Sigmoid colon (tissue), 4 donors: ENCODE results near the gene PTPN3.

ENCODE experiments used
- EP300 ChIP-seq, 4 donors: sonication (generic); formaldehyde crosslinking; IDR thresholded peaks; one replicate each; pipeline ENCODE4 v1.6.1; 2017; ENCODE audit warnings: antibody characterized with exemption in 4 of 4
- POLR2A ChIP-seq, 2 donors: fragments of 450-650 bp; IDR thresholded peaks; one replicate each; pipeline ENCODE4 v1.6.1; 2016; ENCODE audit warnings: antibody characterized with exemption in 2 of 2, mild to moderate bottlenecking in 2 of 2, moderate library complexity in 2 of 2
- POLR2AphosphoS5 ChIP-seq, 4 donors: sonication (generic); formaldehyde crosslinking; IDR thresholded peaks; one replicate each; pipeline ENCODE4 v1.6.1; 2017; ENCODE audit warnings: antibody characterized with exemption in 4 of 4
- TF ChIP-seq, protein P1 (sequence below), 4 experiments: fragments of 450-650 bp in 3 of 4; fragments of 200-600 bp in 1 of 4; IDR thresholded peaks; one replicate each; pipeline ENCODE4 v1.5.1; 2016 to 2019; ENCODE audit warnings: antibody characterized with exemption in 4 of 4, mild to moderate bottlenecking in 3 of 4, moderate library complexity in 2 of 4

DNA sequence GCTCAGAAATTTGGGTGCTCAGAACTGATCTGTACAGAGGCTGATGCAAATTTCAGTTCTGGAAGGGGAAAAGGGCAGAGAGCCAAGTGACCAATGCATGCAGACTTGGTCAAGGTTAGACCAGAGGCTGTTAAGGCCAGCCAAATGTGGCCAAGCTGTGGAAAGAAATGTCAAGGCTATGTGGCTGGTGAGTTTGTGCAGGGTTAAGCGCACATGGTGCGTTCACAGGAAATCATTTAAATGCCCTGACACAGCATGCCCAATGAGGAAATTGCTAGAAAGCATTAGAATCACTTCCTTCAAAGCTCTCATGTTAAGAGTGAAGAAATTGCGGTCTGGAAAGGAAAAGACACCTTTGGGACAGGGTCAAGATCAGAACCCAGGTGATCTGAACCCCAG is 58.0 kb downstream of the PTPN3 start:
- TF ChIP-seq POLR2A (IDR thresholded peaks at IDR 0.05) (no peak), EP300 (IDR thresholded peaks at IDR 0.05) (no peak), POLR2AphosphoS5 (IDR thresholded peaks at IDR 0.05) (no peak)
- TF ChIP-seq, protein P1, sequence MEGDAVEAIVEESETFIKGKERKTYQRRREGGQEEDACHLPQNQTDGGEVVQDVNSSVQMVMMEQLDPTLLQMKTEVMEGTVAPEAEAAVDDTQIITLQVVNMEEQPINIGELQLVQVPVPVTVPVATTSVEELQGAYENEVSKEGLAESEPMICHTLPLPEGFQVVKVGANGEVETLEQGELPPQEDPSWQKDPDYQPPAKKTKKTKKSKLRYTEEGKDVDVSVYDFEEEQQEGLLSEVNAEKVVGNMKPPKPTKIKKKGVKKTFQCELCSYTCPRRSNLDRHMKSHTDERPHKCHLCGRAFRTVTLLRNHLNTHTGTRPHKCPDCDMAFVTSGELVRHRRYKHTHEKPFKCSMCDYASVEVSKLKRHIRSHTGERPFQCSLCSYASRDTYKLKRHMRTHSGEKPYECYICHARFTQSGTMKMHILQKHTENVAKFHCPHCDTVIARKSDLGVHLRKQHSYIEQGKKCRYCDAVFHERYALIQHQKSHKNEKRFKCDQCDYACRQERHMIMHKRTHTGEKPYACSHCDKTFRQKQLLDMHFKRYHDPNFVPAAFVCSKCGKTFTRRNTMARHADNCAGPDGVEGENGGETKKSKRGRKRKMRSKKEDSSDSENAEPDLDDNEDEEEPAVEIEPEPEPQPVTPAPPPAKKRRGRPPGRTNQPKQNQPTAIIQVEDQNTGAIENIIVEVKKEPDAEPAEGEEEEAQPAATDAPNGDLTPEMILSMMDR (IDR thresholded peaks at IDR 0.05), result no peak
